HCT116 (cell line): ENCODE data around the gene PIGC.

Experiments used
- ATF3 ChIP-seq: IDR thresholded peaks from 2 replicates; pipeline ENCODE4 v1.6.1; 2012
- CBX3 ChIP-seq: IDR thresholded peaks from 2 replicates; pipeline ENCODE4 v1.6.1; 2012; ENCODE audit warnings: low read depth
- CEBPB ChIP-seq: IDR thresholded peaks from 2 replicates; pipeline ENCODE4 v1.6.1; 2012; ENCODE audit warnings: low read depth
- CTCF ChIP-seq, 3 experiments: fragments of 200-600 bp in 1 of 3; sonication (generic) in 1 of 3; IDR thresholded peaks in 2 of 3; conservative IDR thresholded peaks in 1 of 3; 2 replicates each; pipeline ENCODE4 v1.5.1; 2012 to 2017; ENCODE audit warnings: low read depth in 2 of 3, low read length in 2 of 3, antibody characterized with exemption in 1 of 3, borderline replicate concordance in 1 of 3, control low read depth in 1 of 3, mild to moderate bottlenecking in 1 of 3, mixed read lengths in 1 of 3, mixed run types in 1 of 3, moderate library complexity in 1 of 3; ENCODE audit not compliant: insufficient read depth in 1 of 3
- EZH2 ChIP-seq: fragments of 200-600 bp; sonication (generic); IDR thresholded peaks from 2 replicates; pipeline ENCODE4 v1.6.1; 2017; ENCODE audit warnings: antibody characterized with exemption, mixed run types
- FOSL1 ChIP-seq: IDR thresholded peaks from 2 replicates; pipeline ENCODE4 v1.6.1; 2012; ENCODE audit warnings: low read depth
- POLR2A ChIP-seq: IDR thresholded peaks from 2 replicates; pipeline ENCODE4 v1.7.0; 2011; ENCODE audit warnings: borderline replicate concordance; ENCODE audit not compliant: insufficient read depth, insufficient read length; ENCODE audit errors: extremely low read depth
- POLR2AphosphoS5 ChIP-seq: IDR thresholded peaks from 2 replicates; pipeline ENCODE4 v1.6.1; 2011; ENCODE audit warnings: mild to moderate bottlenecking, low read depth, low read length, moderate library complexity
- RAD21 ChIP-seq: IDR thresholded peaks from 2 replicates; pipeline ENCODE4 v1.6.1; 2012; ENCODE audit warnings: low read depth, mild to moderate bottlenecking
- REST ChIP-seq: IDR thresholded peaks from 2 replicates; pipeline ENCODE4 v1.6.1; 2012; ENCODE audit warnings: low read depth
- SP1 ChIP-seq: IDR thresholded peaks from 2 replicates; pipeline ENCODE4 v1.6.1; 2012; ENCODE audit warnings: low read depth
- YY1 ChIP-seq: IDR thresholded peaks from 2 replicates; pipeline ENCODE4 v1.6.1; 2011; ENCODE audit warnings: low read length, low read depth, moderate library complexity, mild to moderate bottlenecking; ENCODE audit not compliant: insufficient replicate concordance; ENCODE audit errors: extremely low read depth
- ZNF274 ChIP-seq: fragments of 200-500 bp; sonication (Bioruptor generic); IDR thresholded peaks from 2 replicates; pipeline ENCODE4 v1.6.1; 2014; ENCODE audit warnings: mild to moderate bottlenecking, low read depth, low read length, inconsistent platforms
- TF ChIP-seq, protein P1 (sequence below): IDR thresholded peaks from 2 replicates; pipeline ENCODE4 v1.6.1; 2011; ENCODE audit warnings: mild to moderate bottlenecking, low read length, moderate library complexity; ENCODE audit not compliant: insufficient replicate concordance; ENCODE audit errors: extremely low read depth

DNA sequence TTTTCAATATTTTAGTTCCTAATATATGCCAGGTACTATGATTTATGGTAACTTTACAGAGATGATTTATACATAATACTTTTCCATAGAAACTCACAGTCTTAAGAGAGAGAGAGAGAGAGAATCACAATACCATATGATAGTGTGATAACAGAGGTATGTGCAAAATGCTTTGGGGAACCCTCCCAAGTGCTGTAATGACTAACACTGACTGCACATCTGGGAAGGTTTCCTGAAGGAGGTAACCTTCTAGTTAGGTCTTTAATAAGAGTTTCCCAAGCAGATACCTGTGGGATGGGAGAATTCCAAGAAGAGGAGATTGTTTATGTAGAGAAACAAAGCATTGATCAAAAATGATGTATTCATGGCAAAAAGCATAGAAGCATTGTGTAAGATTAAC is 34.6 kb upstream of the PIGC start:
- TF ChIP-seq POLR2AphosphoS5 (no peak), ATF3 (no peak), CTCF (IDR thresholded peaks at IDR 0.05 in 2 of 3, conservative IDR thresholded peaks at IDR 0.05 in 1 of 3; ENCODE audit: borderline replicate concordance in 1 of 3, insufficient read depth in 1 of 3, low read depth in 2 of 3, low read length in 2 of 3) (no peak), CEBPB (no peak), CBX3 (no peak), REST (no peak), EZH2 (no peak), FOSL1 (no peak), POLR2A (no peak), ZNF274 (no peak), RAD21 (no peak), YY1 (no peak), SP1 (no peak)
- TF ChIP-seq, protein P1, sequence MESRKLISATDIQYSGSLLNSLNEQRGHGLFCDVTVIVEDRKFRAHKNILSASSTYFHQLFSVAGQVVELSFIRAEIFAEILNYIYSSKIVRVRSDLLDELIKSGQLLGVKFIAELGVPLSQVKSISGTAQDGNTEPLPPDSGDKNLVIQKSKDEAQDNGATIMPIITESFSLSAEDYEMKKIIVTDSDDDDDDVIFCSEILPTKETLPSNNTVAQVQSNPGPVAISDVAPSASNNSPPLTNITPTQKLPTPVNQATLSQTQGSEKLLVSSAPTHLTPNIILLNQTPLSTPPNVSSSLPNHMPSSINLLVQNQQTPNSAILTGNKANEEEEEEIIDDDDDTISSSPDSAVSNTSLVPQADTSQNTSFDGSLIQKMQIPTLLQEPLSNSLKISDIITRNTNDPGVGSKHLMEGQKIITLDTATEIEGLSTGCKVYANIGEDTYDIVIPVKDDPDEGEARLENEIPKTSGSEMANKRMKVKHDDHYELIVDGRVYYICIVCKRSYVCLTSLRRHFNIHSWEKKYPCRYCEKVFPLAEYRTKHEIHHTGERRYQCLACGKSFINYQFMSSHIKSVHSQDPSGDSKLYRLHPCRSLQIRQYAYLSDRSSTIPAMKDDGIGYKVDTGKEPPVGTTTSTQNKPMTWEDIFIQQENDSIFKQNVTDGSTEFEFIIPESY: no peak
